BLaER1 (cell line): ENCODE data around the gene FCSK.

Experiments
- H3K27ac ChIP-seq: shearing (Covaris generic); formaldehyde crosslinking; 2 replicates; pipeline ENCODE4 v1.8.1; 2022
- H3K27me3 ChIP-seq: shearing (Covaris generic); formaldehyde crosslinking; 2 replicates; pipeline ENCODE4 v1.8.1; 2022
- H3K36me3 ChIP-seq: shearing (Covaris generic); formaldehyde crosslinking; 2 replicates; pipeline ENCODE4 v1.8.1; 2022
- H3K4me1 ChIP-seq: shearing (Covaris generic); formaldehyde crosslinking; 2 replicates; pipeline ENCODE4 v1.8.1; 2022
- H3K4me2 ChIP-seq: shearing (Covaris generic); formaldehyde crosslinking; 2 replicates; pipeline ENCODE4 v1.8.1; 2022
- H3K4me3 ChIP-seq: shearing (Covaris generic); formaldehyde crosslinking; 2 replicates; pipeline ENCODE4 v1.8.1; 2022
- H3K9ac ChIP-seq: shearing (Covaris generic); formaldehyde crosslinking; 2 replicates; pipeline ENCODE4 v1.8.1; 2022
- H3K9me3 ChIP-seq: shearing (Covaris generic); formaldehyde crosslinking; 2 replicates; pipeline ENCODE4 v1.8.1; 2022
- H4K20me1 ChIP-seq: shearing (Covaris generic); formaldehyde crosslinking; 2 replicates; pipeline ENCODE4 v1.8.1; 2022
- Cebpa-rat ChIP-seq: shearing (Covaris generic); IDR thresholded peaks from 2 replicates; pipeline ENCODE4 v1.8.1; 2022

FCSK gene

DNA sequence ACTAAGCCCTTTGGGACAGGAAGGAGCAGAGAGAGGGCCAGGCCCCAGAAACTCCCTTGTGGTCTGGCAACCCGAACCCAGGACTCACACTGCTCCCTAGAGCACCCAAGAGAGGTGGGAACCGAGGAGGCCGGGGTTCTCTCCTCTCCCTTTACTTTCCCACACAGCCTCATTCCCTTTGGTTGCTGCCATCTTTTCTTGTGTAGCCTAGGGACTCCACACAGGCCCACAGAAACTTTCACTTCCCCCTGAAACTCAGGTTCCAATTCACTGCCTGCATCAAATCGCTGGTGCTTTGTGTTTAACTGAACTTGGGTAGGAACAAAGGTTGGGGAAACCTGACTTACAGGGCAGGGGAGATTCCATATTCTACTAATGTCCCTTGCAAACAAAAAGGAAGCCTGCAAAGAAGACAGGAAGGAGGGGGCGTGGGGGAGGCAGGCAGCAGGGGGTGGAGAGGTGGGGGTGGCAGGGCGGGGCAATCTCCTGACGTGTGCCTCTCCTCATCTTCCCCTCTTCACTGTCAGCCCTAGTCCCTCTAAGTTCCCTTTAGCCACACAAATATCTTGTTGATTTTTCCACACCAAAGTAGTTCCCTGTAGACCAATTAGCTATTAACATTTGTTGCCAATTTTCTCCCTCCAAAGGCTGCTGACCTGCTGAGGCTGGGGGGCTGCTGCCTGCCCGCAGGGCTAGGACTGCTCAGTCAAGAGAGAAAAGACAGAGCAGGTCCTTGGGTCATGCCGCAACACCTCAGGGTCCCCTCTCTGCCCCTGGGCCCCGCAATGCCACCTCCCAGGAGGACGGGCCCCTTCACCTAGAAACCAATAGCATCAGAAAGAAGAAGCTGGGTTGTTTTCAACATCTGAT, 23.5 kb upstream of the FCSK start:
- H3K27ac ChIP-seq, result peak overlapping the region; percentile 93
- H3K9ac ChIP-seq, result peak overlapping the region; percentile 80
- no peaks in the 10 kb centered on the region for H3K9me3 ChIP-seq
- no peaks in the 10 kb centered on the region for H3K27me3 ChIP-seq
- no peak for TF ChIP-seq Cebpa-rat
- peaks cover 91% of the 10 kb centered on the region for H3K4me1 ChIP-seq
- H4K20me1 ChIP-seq, result peaks cover 33% of the 10 kb centered on the region; the same call in 1 of the 2 replicates
- H3K4me3 ChIP-seq, result peak overlapping the region; percentile 56
- peak overlapping the region; percentile 99 for H3K4me2 ChIP-seq
- H3K36me3 ChIP-seq, result peaks cover 11% of the 10 kb centered on the region; the same call in 1 of the 2 replicates

DNA sequence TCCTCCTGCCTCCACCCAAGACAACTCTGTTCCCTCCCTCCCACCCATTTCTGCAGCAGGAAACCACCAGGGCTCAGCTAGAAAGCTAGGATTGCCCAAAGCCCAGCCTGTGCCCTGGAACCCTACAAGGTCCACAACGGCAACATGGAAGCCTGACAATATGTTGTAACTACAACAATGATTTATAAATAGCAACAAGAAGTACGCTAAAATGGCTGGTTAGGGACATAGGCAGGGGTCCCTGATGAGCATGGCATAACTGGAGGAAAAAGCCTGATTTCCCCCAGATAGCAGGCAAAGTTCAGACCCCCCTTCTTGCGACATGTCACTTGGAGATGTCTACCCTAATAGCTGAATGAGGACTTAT, 22.1 kb upstream of the FCSK start:
- Histone ChIP-seq H3K4me1 (peaks cover 97% of the 10 kb centered on the region), H3K4me3 (peak overlapping the region; percentile 41), H3K27ac (peak overlapping the region; percentile 78), H3K27me3 (no peaks in the 10 kb centered on the region), H3K9me3 (no peaks in the 10 kb centered on the region), H3K4me2 (peak overlapping the region; percentile 99), H3K9ac (peak overlapping the region; percentile 68), H4K20me1 (peaks cover 46% of the 10 kb centered on the region; the same call in 1 of the 2 replicates), H3K36me3 (peaks cover 10% of the 10 kb centered on the region; the same call in 1 of the 2 replicates)
- no peak for TF ChIP-seq Cebpa-rat

DNA sequence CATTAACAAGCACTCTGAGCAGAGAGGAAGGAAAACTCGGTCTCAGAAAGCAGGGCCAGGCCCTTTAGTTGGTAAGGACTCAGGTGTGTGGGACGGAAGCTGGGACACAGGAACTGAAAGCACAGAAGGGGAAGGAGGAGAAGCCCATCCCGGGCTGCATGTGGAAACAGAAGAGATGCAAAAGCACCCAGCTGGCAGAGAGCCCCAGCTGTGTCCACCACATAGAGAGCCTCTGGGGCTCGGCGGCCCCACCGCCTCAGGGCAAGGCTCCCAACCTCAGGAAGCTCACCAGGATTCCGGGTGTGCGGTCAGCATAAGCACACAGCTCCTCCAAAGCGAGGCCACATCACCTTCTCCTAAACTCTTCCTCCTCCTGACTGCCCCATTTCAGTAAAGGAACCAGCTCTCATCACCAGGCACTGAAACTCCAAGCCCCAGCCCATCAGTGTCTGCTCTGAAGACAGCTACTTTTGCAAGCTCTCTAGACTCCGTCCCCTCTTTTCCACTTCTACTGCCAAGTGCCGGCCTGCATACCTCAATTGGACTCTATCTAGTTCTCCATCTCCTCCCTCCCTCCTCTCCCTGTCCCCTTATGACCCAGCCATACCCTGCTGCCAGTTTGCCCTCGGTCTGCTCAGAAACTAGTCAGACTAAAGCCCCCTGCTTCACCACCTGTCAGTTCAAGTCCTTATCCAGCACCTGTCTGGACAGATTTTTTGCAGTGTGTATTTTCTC, 21.5 kb upstream of the FCSK start:
- Histone ChIP-seq H4K20me1 (peaks cover 51% of the 10 kb centered on the region; the same call in 1 of the 2 replicates), H3K9me3 (no peaks in the 10 kb centered on the region), H3K27ac (peak overlapping the region; percentile 78), H3K36me3 (peaks cover 10% of the 10 kb centered on the region; the same call in 1 of the 2 replicates), H3K27me3 (no peaks in the 10 kb centered on the region), H3K4me2 (peak overlapping the region; percentile 99), H3K4me1 (peaks cover 97% of the 10 kb centered on the region), H3K9ac (peak overlapping the region; percentile 68), H3K4me3 (peak overlapping the region; percentile 41)
- TF ChIP-seq Cebpa-rat, result no peak

DNA sequence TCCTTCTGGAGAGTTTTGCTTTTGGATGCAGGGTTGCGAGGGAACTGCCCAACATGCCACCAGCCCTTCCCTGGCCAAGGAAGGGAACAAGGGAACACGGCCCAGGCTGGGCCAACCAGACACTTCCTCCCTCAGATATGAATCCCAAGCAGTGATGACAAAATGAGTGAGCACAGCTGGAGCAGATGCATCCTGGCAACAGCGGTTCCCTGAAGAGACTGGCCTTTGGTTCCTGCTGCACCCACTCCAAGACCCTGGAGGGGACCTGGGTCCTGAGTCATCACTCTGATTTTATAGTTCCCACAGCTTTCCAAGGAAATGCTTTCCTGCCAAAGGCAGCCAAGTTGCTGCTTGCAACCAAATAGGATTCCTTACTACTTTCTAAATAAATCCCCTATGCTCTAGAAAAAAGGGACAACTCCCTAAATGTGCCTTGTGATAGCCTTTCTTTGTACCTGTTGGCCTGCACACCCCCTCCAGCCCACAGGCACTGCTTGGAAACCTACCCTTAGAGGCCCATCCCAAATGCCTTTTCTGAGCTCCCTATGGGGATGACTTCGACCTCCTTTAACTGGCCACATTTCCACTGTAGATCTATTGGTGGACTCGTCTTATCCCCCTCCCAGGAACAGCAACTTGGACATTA, 20.8 kb upstream of the FCSK start:
- Histone ChIP-seq H3K36me3 (peaks cover 10% of the 10 kb centered on the region; the same call in 1 of the 2 replicates), H3K4me1 (peaks cover 94% of the 10 kb centered on the region), H4K20me1 (peaks cover 55% of the 10 kb centered on the region; the same call in 1 of the 2 replicates), H3K4me3 (peak overlapping the region; percentile 41), H3K4me2 (peak overlapping the region; percentile 99), H3K27me3 (no peaks in the 10 kb centered on the region), H3K9ac (peak overlapping the region; percentile 68), H3K27ac (peak overlapping the region; percentile 78), H3K9me3 (no peaks in the 10 kb centered on the region)
- TF ChIP-seq Cebpa-rat, result no peak

DNA sequence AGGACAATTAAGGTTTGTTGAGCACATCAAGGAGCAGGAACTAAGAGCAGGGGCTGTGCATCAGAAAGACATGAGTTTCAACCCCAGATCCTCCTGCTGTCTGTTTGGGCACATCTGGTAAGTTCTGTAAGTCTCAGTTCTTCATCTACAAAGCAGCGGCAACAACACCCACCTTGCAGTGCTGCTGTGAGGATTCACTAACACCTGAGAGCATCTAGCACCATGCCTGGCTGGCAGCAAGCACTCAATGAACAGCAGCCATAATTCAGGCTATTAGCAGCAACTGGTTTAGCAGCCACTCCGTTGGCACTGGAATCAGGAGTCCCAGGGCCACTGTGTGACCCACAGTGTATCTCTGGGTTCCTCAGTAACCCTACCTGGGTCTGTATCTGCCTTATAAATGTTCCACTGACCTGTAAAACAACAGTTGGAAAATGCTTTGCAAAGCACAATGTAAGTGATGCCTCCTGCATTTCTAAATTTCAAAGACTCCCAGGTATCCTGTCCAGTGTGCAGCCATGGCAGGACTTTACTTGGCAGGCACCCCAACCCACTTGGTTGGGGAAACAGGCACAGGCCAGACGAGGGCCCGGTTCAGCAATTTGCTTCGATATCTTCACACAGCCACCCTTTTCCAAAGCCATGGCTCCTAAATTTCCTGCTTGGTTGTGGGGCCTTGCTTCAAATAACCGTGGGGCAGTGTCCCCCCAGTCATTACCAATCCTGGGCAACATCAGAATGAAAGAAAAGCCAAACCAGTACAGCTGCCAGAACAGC, 19.7 kb upstream of the FCSK start:
- Histone ChIP-seq H3K27ac (peak overlapping the region; percentile 78; the same call in 1 of the 2 replicates), H3K9ac (no peak overlapping the region; the same call in 1 of the 2 replicates), H3K4me3 (no peak overlapping the region), H3K4me2 (peak overlapping the region; percentile 99), H3K27me3 (no peaks in the 10 kb centered on the region), H3K36me3 (peaks cover 10% of the 10 kb centered on the region; the same call in 1 of the 2 replicates), H3K4me1 (peaks cover 86% of the 10 kb centered on the region), H3K9me3 (no peaks in the 10 kb centered on the region), H4K20me1 (peaks cover 54% of the 10 kb centered on the region; the same call in 1 of the 2 replicates)
- no peak for TF ChIP-seq Cebpa-rat

DNA sequence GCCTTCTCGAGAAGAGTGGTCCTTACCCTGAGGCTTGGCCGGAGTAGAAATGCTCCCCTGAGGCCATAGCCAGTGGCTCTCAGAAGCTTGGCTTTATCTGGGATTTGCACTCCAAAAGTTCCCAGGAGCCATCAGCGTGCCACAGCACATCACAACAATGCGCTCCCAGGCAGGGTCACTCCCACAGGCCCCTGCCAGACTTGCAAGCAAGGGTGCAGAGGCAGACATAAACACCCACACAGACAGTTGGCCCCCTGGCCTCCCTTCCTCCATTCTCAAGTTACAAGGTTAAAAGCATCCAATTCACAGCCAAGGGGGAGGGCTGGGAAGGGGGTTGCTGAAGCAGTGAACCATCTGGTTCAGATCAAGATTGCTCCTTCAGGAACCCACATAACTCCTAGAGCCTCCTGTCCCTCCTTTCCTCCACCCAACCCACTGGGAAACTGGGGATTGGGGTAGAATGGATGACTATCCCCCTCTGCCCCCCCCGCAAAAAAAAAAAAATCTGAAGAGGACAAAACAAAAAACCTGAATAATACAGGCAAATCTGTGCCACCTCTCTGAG, 17.3 kb upstream of the FCSK start:
- TF ChIP-seq Cebpa-rat, result no peak
- H3K4me2 ChIP-seq, result peak overlapping the region; percentile 99
- H3K9ac ChIP-seq, result peak overlapping the region; percentile 87
- H3K36me3 ChIP-seq, result peaks cover 10% of the 10 kb centered on the region; the same call in 1 of the 2 replicates
- no peaks in the 10 kb centered on the region for H3K27me3 ChIP-seq
- peaks cover 45% of the 10 kb centered on the region; the same call in 1 of the 2 replicates for H4K20me1 ChIP-seq
- no peaks in the 10 kb centered on the region for H3K9me3 ChIP-seq
- peak overlapping the region; percentile 4; the same call in 1 of the 2 replicates for H3K27ac ChIP-seq
- H3K4me3 ChIP-seq, result peak overlapping the region; percentile 90
- peaks cover 68% of the 10 kb centered on the region for H3K4me1 ChIP-seq

DNA sequence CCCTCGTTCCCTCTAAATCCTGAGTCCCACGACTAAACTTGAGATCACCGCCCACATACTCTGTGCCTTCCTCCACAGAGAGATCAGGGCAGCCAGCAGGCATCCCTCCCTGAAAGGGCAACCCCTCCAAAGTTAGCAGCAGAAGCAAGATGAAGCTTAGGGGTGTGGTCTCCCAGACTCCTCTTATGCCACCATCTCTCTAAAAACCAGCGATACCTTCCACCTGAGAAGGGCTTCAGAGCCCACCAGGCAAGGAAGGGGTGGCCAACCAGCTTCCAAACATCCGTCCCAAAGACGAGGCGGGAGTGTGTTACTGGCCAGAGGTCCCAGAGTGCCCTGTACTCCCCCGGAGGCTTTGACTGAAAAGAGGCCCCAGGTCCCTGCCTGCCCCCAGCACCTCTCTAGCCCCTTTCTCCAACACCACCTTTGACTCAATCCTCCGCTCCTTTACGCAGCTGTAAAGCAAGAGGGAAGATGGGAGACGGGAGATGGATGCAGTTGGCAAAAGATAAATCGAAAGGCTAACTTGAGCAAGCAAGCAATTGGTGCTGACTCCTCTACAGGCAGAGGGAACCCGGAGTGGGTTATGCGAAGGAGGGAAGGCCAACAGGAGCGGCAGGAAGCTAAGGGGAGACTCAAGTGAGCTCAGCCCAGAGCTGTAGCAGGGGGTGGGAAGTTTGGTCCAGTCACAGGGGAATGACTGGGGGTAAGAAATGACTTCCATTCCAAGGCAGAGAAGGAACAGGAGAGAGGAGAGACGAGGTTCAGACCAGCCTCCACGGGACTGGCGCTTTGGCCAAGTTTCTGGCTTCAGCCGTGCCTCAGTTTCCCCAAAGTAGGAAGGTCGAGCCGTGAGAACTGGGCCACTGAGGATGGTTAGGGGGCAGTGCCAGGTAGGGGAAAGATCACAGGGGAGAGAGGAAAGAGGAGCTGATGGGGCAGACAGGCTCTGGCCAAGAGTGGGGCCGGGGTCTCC, 16.5 kb upstream of the FCSK start:
- Histone ChIP-seq H3K4me3 (peak overlapping the region; percentile 90), H3K27ac (peak overlapping the region; percentile 89), H3K27me3 (no peaks in the 10 kb centered on the region), H3K9me3 (no peaks in the 10 kb centered on the region), H4K20me1 (peaks cover 42% of the 10 kb centered on the region; the same call in 1 of the 2 replicates), H3K9ac (peak overlapping the region; percentile 87), H3K36me3 (peaks cover 10% of the 10 kb centered on the region; the same call in 1 of the 2 replicates), H3K4me1 (peaks cover 60% of the 10 kb centered on the region), H3K4me2 (peak overlapping the region; percentile 99)
- no peak for TF ChIP-seq Cebpa-rat
